Measurements from ENCODE around the gene AGAP3. TPM values are rescaled to one million over a fixed set of nuclear protein-coding genes. Genes with fewer than 3 reads are reported as not detected.

Gene AGAP3
- total and polyA plus RNA-seq, 8 donors = 83.3 to 167 (median 100) TPM

DNA sequence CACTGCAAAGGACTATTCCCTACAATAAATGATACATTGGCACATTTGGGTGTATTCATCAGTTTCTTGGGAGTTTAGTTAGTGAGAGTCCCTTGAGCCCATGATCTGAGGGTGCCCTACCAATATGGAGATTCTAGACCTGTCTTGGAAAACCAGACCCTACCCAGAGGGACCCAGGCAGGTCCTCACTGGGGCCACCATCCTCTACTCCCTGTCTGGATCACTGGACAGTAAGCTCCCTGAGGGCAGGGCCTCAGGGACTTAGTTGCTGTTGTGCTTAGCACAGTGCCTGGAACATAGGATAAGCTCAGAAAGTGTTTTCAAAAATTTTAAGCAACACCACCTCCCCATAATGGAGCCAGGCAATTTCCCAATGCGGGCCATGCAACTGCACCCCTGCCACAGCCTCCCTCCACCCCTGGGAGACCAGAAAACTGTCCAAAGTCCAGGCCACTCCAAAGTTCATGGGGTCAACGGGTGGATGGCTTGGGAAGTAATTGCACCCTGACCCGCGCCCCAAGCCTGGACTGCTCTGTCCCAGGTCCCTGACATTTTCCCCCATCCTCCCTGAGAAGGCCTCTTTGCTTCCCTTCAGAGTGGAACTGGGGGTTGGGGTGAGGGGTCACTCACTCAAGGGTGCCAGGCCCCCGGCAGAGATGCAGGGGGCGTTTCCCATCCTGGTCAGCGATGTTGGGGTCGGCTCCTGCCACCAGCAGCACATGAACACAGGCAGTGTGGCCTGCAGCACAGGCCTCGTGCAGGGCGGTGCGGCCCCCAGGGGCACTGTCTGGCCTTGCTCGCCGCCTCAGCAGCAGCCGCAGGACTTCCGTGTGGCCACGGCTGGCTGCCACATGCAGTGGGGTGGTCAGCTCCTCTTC, 99.7 kb downstream of the AGAP3 start:
- no peak for ATAC-seq

DNA sequence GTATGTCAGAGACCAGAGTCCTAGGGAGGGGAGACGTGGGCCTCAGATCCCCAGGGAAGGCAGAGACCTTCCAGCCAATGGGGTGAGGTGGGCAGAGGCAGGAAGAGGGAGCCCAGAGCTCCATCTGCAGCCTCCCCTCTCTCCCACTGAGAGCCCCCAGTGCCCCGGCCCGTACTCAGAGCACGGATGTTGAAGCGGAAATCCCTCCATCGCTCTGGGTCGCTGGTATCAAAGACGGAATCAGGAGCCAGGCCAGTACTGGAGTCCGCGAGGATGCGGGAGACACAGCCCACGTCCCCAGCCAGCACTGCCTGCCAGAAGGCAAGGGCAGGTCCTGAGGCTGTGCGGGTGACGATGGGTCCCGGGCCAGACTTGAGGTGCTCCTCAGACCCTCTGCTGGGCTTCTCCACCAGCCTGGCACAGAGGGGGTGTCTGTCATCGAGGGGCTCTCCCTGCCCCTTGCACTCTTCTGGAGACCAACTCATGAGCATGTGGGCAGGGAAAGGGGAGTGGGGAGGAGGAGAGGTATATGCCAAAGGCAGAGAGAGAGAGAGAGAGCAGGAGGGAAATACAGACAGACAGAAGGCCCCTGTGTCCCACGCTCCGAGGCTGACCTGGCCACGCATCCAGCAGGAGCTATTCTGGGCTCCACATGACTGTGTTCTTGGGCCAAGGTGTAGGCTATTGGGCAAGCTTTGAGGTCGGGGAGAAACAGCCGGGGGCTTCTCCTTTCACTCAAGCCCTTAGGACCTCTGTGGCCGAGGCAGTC, 100.5 kb downstream of the AGAP3 start, which contains the start of gene ASB10:
ASB10 (minus strand) TSS at position 611 of the 769 bp plus-strand sequence; CDS start at position 491, 120 bp downstream.
- Histone ChIP-seq H3K4me3 (no peak within 1 kb of the TSS), H3K4me1 (no peaks in the 10 kb centered on the region), H3K9me3 (no peaks in the 10 kb centered on the region), H3K36me3 (no peaks in the 10 kb centered on the region), H3K27me3 (peaks cover 0 to 9% of the 10 kb centered on the region in 2 donors), H3K27ac (no peak within 1 kb of the TSS)
- DNase-seq (no peak), ATAC-seq (no peak)
- intact Hi-C loops (cut with DNase I) = no loop called here
- TF ChIP-seq, protein P1, sequence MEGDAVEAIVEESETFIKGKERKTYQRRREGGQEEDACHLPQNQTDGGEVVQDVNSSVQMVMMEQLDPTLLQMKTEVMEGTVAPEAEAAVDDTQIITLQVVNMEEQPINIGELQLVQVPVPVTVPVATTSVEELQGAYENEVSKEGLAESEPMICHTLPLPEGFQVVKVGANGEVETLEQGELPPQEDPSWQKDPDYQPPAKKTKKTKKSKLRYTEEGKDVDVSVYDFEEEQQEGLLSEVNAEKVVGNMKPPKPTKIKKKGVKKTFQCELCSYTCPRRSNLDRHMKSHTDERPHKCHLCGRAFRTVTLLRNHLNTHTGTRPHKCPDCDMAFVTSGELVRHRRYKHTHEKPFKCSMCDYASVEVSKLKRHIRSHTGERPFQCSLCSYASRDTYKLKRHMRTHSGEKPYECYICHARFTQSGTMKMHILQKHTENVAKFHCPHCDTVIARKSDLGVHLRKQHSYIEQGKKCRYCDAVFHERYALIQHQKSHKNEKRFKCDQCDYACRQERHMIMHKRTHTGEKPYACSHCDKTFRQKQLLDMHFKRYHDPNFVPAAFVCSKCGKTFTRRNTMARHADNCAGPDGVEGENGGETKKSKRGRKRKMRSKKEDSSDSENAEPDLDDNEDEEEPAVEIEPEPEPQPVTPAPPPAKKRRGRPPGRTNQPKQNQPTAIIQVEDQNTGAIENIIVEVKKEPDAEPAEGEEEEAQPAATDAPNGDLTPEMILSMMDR (IDR thresholded peaks at IDR 0.05) = no peak

More for the DNA sequence above, 99.7 kb downstream of the AGAP3 start:
- H3K9me3 ChIP-seq = no peaks in the 10 kb centered on the region
- no peaks in the 10 kb centered on the region for H3K4me1 ChIP-seq
- no peaks in the 10 kb centered on the region for H3K36me3 ChIP-seq
- no peak overlapping the region for H3K4me3 ChIP-seq
- peaks cover 0 to 11% of the 10 kb centered on the region in 2 donors for H3K27me3 ChIP-seq
- H3K27ac ChIP-seq = no peak overlapping the region
- DNase-seq = peak in 1 of 4 donors; percentile 16
- TF ChIP-seq, protein P1 (IDR thresholded peaks at IDR 0.05) = no peak
- intact Hi-C loops (cut with DNase I) = no loop called here

DNA sequence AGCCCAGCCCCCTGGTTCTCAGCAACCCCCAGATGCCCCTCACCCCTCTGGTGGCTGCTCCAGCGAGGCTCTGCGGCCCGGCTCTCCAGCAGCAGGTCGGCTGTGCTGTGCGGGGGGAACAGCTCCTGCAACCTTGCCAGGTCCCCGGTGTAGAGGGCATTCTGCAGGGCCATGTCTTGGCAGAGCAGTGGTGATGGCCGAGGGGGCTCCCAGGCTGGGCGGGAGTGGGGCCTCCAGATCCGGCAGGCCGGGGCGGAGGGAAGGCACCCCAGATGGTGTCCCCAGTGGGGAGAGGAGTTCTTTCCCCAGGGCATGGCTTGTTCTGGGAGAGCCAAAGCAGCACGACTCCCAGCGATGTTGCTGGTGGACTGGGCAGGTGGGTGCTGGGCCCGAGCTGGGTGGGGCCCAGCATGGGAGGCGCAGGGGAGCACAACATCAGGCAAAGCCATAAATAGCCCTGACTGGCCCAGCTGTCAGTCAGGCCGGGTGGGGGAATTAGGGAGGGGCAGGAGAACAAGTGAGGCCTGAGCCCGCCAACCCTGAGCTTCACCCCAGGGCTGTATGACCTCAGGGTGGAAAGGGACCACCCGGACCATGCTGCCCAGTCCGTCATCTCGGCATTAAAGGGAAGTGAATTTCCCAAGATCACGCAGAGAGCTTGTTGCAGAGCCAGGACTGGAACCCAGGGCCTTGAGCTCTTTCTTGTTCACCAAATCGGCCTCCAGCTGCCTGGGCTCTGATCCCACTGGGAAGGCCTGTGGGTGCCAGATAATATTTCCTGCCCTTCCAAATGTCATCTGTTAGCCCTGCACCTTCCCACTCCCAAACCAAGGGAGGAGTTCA, 101.4 kb downstream of the AGAP3 start:
- ATAC-seq = no peak
- Histone ChIP-seq H3K27me3 (peaks cover 0 to 9% of the 10 kb centered on the region in 2 donors), H3K4me3 (no peak overlapping the region), H3K9me3 (no peaks in the 10 kb centered on the region), H3K36me3 (no peaks in the 10 kb centered on the region), H3K27ac (no peak overlapping the region), H3K4me1 (no peaks in the 10 kb centered on the region)
- DNase-seq = no peak
- intact Hi-C loops (cut with DNase I) = no loop called here
- TF ChIP-seq, protein P1 (IDR thresholded peaks at IDR 0.05) = no peak

DNA sequence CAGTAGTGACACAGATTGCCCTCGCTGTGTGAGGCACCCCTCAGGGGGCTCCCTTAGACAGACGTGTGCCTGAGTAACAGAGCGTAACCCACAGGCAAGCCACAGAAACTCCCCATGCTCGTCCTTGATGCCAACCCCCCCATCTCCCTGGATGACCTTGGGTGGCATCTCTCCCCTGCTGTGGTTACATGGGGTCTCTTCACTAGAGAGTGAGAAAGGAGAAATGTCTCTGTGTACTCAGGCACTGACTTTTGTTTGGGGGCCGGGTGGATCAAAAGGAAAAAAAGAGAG, 101.9 kb downstream of the AGAP3 start:
- H3K27ac ChIP-seq = no peak overlapping the region
- TF ChIP-seq, protein P1 (IDR thresholded peaks at IDR 0.05) = no peak
- intact Hi-C loops (cut with DNase I) = no loop called here
- ATAC-seq = no peak
- peaks cover 0 to 9% of the 10 kb centered on the region in 2 donors for H3K27me3 ChIP-seq
- H3K9me3 ChIP-seq = no peaks in the 10 kb centered on the region
- H3K4me3 ChIP-seq = no peak overlapping the region
- DNase-seq = no peak
- H3K36me3 ChIP-seq = no peaks in the 10 kb centered on the region
- H3K4me1 ChIP-seq = no peaks in the 10 kb centered on the region
